NCI-H2029 (cell line): ENCODE data around the gene CLPTM1L.
"Not testable (repeated sequence)": the region's sequence is repeated elsewhere in the genome, so short reads cannot be mapped to it uniquely, and the experiment has no call there.

Experiments used
- DNase-seq: peaks from one replicate; lab custom pipeline; 2025; lab: John Stamatoyannopoulos, UW

Gene CLPTM1L

GRCh38 chr5:1275397-1276391 is 69.2 kb downstream of the CLPTM1L start:
- not testable (repeated sequence) for DNase-seq

GRCh38 chr5:1274471-1274870 is 70.4 kb downstream of the CLPTM1L start:
- DNase-seq: no peak

- no peak for DNase-seq
Measured at GRCh38 chr5:1273745-1274144, 71.2 kb downstream of the CLPTM1L start.

GRCh38 chr5:1272201-1272600 is 72.7 kb downstream of the CLPTM1L start:
- DNase-seq: no peak

GRCh38 chr5:1270933-1271914 is 73.7 kb downstream of the CLPTM1L start:
- DNase-seq: no peak

GRCh38 chr5:1270426-1270825 is 74.5 kb downstream of the CLPTM1L start:
- no peak for DNase-seq

- DNase-seq: no peak
Measured at GRCh38 chr5:1268666-1269065, 76.2 kb downstream of the CLPTM1L start.

GRCh38 chr5:1268056-1268455 is 76.8 kb downstream of the CLPTM1L start:
- no peak for DNase-seq
